Panc1 (cell line): ENCODE data around the gene ALG2. TPM values are rescaled to one million over a fixed set of nuclear protein-coding genes. Genes with fewer than 3 reads are reported as not detected.

ENCODE experiments used
- ATAC-seq: fragments of 200-7000 bp; cut with Tn5 transposase; 2 replicates; pipeline ENCODE4 v1.9.1; 2020; ENCODE audit warnings: mild to moderate bottlenecking, moderate library complexity
- BruUV-seq: library from RNA; stranded (reverse); fragments of 400-500 nt; replicated peaks from 2 replicates; lab custom pipeline; 2021; lab: Mats Ljungman, UMichigan
- CTCF ChIA-PET: fragments of 300-600 bp; sonication (Branson Sonifier 250); formaldehyde crosslinking; loops from one replicate; lab custom pipeline; 2022; ENCODE audit warnings: antibody characterized with exemption; lab: Charles Lee
- POLR2A ChIA-PET: fragments of 300-600 bp; sonication (Branson Sonifier 250); formaldehyde crosslinking; loops from one replicate; lab custom pipeline; 2022; ENCODE audit warnings: antibody characterized with exemption; lab: Charles Lee
- DNase-seq: peaks from one replicate; pipeline ENCODE4 v3.0.0-alpha.2; 2010; ENCODE audit warnings: low read depth, low spot score
- H3K27ac ChIP-seq: 2 replicates; pipeline ENCODE4 v1.5.1; 2011; ENCODE audit warnings: mild to moderate bottlenecking, low read length, inconsistent platforms
- H3K27me3 ChIP-seq: fragments of 200-500 bp; sonication (Bioruptor generic); 2 replicates; pipeline ENCODE4 v1.6.0; 2014; ENCODE audit warnings: low read length, inconsistent platforms; ENCODE audit not compliant: control insufficient read depth, insufficient read depth
- H3K36me3 ChIP-seq: fragments of 200-500 bp; sonication (Bioruptor generic); 2 replicates; pipeline ENCODE4 v1.5.1; 2014; ENCODE audit warnings: inconsistent platforms, mild to moderate bottlenecking, low read length, moderate library complexity; ENCODE audit not compliant: control insufficient read depth, insufficient read depth
- H3K4me1 ChIP-seq: 2 replicates; pipeline ENCODE4 v1.5.1; 2011; ENCODE audit warnings: inconsistent platforms, mild to moderate bottlenecking, low read length, moderate library complexity; ENCODE audit not compliant: control insufficient read depth, insufficient read depth
- H3K4me3 ChIP-seq, 2 experiments: 2 replicates each; pipeline ENCODE4 v1.5.1; 2011 to 2012; ENCODE audit warnings: low read depth in 2 of 2, low read length in 2 of 2, mild to moderate bottlenecking in 2 of 2, inconsistent platforms in 1 of 2, moderate library complexity in 1 of 2
- H3K9me3 ChIP-seq: fragments of 200-500 bp; sonication (Bioruptor generic); 2 replicates; pipeline ENCODE4 v1.5.1; 2014; ENCODE audit warnings: low read depth, mild to moderate bottlenecking, inconsistent platforms, low read length, moderate library complexity; ENCODE audit not compliant: control insufficient read depth, insufficient read depth
- POLR2AphosphoS5 ChIP-seq: IDR thresholded peaks from 2 replicates; pipeline ENCODE4 v1.6.1; 2012; ENCODE audit warnings: mild to moderate bottlenecking, low read depth, low read length, moderate library complexity
- SIN3A ChIP-seq: IDR thresholded peaks from 2 replicates; pipeline ENCODE4 v1.6.1; 2012; ENCODE audit warnings: low read depth, mild to moderate bottlenecking, low read length, moderate library complexity, borderline replicate concordance; ENCODE audit not compliant: insufficient read depth
- TCF7L2 ChIP-seq: IDR thresholded peaks from 2 replicates; pipeline ENCODE4 v1.6.1; 2011; ENCODE audit warnings: mild to moderate bottlenecking, low read depth, low read length, inconsistent platforms
- in situ Hi-C: cut with HindIII; loops from 2 replicates; pipeline ENCODE4 v1.10.0; 2016; ENCODE audit warnings: low sequenced_read_pairs, low pct_unique_long_range_greater_than_20kb
- intact Hi-C: fragments of 100-400 bp; cut with micrococcal nuclease; formaldehyde crosslinking; loops from one replicate; pipeline ENCODE4 v1.10.0; 2022; ENCODE audit not compliant: unreplicated experiment
- total RNA-seq: library from RNA; stranded (reverse); gene quantifications from one replicate; pipeline ENCODE4 v1.2.1, GENCODE V29; 2021; ENCODE audit not compliant: unreplicated experiment
- TF ChIP-seq, protein P1 (sequence below): fragments of 450-650 bp; IDR thresholded peaks from 2 replicates; pipeline ENCODE4 v1.5.1; 2017; ENCODE audit warnings: mild to moderate bottlenecking
- TF ChIP-seq, protein P2 (sequence below), 2 experiments: IDR thresholded peaks; 2 replicates each; pipeline ENCODE4 v1.6.1; 2011 to 2012; ENCODE audit warnings: low read depth in 2 of 2, control low read depth in 1 of 2, low read length in 1 of 2, mild to moderate bottlenecking in 1 of 2, moderate library complexity in 1 of 2; ENCODE audit not compliant: insufficient read depth in 1 of 2

ALG2 gene
- total RNA-seq, 1 experiment from 2014 or later, result 20.8 TPM

GRCh38 chr9:99180662-99181061, 41.1 kb downstream of the ALG2 start:
- ChIA-PET POLR2A (no interaction called here), CTCF (no interaction called here)
- H3K27ac ChIP-seq, result no peak overlapping the region
- intact Hi-C loops, result loop anchor here (10.0 kb wide), 1 partner anchor 624 kb away; no protein-coding TSS in a partner anchor
- no peaks in the 10 kb centered on the region for H3K27me3 ChIP-seq
- H3K4me1 ChIP-seq, result no peaks in the 10 kb centered on the region
- no TSS peak for BruUV-seq
- no peaks in the 10 kb centered on the region for H3K9me3 ChIP-seq
- no peak overlapping the region for H3K4me3 ChIP-seq
- ATAC-seq, result no peak
- no peaks in the 10 kb centered on the region for H3K36me3 ChIP-seq
- TF ChIP-seq SIN3A, result no peak
- TF ChIP-seq, protein P1, sequence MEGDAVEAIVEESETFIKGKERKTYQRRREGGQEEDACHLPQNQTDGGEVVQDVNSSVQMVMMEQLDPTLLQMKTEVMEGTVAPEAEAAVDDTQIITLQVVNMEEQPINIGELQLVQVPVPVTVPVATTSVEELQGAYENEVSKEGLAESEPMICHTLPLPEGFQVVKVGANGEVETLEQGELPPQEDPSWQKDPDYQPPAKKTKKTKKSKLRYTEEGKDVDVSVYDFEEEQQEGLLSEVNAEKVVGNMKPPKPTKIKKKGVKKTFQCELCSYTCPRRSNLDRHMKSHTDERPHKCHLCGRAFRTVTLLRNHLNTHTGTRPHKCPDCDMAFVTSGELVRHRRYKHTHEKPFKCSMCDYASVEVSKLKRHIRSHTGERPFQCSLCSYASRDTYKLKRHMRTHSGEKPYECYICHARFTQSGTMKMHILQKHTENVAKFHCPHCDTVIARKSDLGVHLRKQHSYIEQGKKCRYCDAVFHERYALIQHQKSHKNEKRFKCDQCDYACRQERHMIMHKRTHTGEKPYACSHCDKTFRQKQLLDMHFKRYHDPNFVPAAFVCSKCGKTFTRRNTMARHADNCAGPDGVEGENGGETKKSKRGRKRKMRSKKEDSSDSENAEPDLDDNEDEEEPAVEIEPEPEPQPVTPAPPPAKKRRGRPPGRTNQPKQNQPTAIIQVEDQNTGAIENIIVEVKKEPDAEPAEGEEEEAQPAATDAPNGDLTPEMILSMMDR, result no peak
- TF ChIP-seq POLR2AphosphoS5, result no peak
- TF ChIP-seq, protein P2, sequence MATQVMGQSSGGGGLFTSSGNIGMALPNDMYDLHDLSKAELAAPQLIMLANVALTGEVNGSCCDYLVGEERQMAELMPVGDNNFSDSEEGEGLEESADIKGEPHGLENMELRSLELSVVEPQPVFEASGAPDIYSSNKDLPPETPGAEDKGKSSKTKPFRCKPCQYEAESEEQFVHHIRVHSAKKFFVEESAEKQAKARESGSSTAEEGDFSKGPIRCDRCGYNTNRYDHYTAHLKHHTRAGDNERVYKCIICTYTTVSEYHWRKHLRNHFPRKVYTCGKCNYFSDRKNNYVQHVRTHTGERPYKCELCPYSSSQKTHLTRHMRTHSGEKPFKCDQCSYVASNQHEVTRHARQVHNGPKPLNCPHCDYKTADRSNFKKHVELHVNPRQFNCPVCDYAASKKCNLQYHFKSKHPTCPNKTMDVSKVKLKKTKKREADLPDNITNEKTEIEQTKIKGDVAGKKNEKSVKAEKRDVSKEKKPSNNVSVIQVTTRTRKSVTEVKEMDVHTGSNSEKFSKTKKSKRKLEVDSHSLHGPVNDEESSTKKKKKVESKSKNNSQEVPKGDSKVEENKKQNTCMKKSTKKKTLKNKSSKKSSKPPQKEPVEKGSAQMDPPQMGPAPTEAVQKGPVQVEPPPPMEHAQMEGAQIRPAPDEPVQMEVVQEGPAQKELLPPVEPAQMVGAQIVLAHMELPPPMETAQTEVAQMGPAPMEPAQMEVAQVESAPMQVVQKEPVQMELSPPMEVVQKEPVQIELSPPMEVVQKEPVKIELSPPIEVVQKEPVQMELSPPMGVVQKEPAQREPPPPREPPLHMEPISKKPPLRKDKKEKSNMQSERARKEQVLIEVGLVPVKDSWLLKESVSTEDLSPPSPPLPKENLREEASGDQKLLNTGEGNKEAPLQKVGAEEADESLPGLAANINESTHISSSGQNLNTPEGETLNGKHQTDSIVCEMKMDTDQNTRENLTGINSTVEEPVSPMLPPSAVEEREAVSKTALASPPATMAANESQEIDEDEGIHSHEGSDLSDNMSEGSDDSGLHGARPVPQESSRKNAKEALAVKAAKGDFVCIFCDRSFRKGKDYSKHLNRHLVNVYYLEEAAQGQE (IDR thresholded peaks at IDR 0.05; ENCODE audit: insufficient read depth in 1 of 2, low read depth in 2 of 2, low read length in 1 of 2), result no peak
- no peak for TF ChIP-seq TCF7L2
- DNase-seq, result no peak
- in situ Hi-C loops, result no loop called here

GRCh38 chr9:99180199-99180598, 41.5 kb downstream of the ALG2 start:
- in situ Hi-C loops, result no loop called here
- Histone ChIP-seq H3K27me3 (no peaks in the 10 kb centered on the region), H3K4me3 (no peak overlapping the region), H3K9me3 (no peaks in the 10 kb centered on the region), H3K36me3 (no peaks in the 10 kb centered on the region), H3K4me1 (no peaks in the 10 kb centered on the region), H3K27ac (no peak overlapping the region)
- POLR2A ChIA-PET, result no interaction called here
- TF ChIP-seq SIN3A, result no peak
- TF ChIP-seq, protein P1, result no peak
- TF ChIP-seq POLR2AphosphoS5, result no peak
- TF ChIP-seq, protein P2 (IDR thresholded peaks at IDR 0.05; ENCODE audit: insufficient read depth in 1 of 2, low read depth in 2 of 2, low read length in 1 of 2), result no peak
- TF ChIP-seq TCF7L2, result no peak
- CTCF ChIA-PET, result no interaction called here
- intact Hi-C loops, result loop anchor here (10.0 kb wide), 1 partner anchor 625 kb away; no protein-coding TSS in a partner anchor
- no TSS peak for BruUV-seq
- no peak for ATAC-seq
- DNase-seq, result no peak
